ENCODE measurements around the gene USP32.

The USP32 gene

DNA sequence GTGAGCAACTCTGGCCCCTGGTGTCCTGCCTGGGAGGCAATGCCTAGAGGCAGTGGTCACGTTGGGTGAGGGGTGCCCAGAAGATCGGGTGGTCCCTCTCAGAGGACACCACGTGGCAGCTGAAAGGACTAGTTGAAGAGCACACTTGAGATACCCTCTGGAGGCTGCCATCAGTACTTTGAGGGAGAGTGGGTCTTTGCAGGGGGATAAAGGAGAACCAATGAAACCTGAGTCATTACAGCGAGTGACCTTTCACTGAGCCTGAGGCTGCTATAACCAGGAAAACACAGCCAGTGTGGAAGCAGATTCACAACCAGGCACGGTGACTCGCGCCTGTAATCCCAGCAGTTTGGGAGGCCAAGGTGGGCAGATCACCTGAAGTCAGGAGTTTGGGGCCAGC lies 223.3 kb downstream of the USP32 start:
- DNase-seq: no peak

DNA sequence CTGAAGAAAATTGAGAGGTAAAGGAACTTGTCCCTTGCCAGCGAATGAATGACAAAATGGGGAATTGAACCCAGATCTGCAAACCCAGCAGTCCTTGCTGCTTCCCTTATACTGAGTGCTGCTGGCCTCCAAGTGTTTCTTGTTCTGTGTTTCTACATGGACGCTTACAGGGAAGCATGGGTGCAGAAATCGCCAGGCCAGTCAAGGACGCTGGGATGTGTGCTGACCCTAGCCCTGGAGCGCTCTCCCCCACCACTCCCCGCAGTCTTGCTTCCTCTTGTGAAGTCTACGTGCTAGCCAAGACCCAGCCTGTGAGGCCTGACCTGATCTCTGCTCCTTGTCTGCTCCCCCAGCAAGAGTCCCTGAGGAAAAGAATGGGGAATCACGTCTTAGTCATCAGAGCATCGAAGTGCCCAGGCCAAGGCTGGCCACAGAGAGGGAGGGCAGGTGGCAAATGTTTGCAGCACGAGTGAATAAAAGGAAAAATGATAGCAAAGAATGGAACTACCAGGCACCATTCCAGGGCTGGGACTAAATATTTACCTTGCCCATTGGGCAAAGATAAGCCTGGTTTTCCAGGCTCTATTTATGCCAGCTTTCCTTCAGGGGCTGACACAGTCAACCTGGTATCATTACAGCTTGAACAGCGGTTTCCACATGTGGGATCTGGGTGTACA lies 224.7 kb downstream of the USP32 start:
- DNase-seq: no peak

DNA sequence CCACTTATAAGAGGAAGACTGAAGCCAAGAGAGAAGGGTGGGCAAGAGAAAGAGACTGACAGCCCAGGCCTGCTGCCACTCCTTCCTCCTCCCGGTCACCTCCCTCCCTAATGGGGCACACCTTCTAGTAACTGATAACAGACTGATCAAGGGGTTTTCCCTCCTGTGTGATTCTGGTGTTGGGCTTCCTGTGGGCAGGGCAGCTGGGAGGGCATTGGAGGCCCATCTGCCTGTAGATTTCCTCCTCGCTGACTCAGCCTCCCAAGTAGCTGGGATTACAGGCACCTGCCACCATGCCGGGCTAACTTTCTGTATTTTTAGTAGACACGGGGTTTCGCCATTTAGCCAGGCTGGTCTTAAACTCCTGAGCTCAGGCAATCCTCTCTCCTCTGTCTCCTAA lies 226.0 kb downstream of the USP32 start:
- peak; percentile 35 to 47 for DNase-seq

DNA sequence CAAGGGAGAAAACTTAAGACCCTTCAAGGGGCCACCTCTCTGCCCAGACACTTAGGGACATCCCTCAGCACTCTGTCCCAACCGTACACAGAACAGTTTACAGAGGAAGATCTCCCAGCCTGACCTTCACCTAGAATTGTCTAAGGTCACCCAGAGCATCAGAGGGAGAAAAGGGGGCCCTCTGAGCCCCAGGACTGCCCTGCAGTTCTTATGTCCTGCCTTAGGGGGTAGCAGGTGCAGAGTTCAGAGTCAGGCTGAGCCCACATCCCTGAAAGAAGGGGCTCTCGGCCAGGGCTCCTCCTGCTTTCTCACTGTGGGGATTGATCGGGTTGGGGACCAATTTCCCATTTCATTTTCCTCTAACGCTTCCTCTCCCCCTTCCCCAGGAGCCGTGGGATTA lies 226.7 kb downstream of the USP32 start:
- no peak for DNase-seq

DNA sequence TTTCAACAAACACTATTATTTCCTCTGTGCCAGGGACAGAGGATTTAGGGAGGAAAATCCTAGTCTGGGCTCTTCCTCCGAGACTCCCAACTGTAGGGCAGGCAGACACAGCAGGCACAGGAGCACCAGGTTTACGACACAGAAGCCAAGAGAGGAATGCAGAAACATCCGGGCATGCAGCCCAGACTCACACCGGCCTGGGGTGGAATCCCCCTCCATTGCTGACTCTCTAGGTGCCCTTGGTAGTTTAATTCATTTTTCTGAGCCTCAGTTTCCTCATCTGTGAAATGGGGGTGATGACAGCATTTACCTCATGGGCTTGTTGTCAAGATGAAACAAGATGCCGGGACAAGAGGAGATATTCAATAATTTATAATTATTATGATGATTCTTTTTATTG lies 227.2 kb downstream of the USP32 start:
- DNase-seq: no peak

DNA sequence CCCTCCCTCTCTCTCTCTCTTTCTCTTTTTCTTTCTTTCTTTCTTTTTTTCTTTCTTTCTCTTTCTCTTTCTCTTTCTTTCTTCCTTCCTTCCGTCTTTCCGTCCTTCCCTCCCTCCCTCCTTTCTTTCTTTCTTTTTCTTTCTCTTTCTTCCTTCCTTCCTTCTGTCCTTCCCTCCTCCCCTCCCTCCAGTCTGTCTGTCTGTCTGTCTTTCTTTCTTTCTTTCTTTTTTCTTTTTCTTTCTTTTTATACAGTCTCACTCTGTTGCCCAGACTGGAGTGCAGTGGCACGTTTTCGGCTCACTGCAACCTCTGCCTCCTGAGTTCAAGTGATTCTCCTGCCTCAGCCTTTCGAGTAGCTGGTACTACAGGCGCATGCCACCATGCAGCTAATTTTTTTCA lies 227.8 kb downstream of the USP32 start:
- DNase-seq: no peak

DNA sequence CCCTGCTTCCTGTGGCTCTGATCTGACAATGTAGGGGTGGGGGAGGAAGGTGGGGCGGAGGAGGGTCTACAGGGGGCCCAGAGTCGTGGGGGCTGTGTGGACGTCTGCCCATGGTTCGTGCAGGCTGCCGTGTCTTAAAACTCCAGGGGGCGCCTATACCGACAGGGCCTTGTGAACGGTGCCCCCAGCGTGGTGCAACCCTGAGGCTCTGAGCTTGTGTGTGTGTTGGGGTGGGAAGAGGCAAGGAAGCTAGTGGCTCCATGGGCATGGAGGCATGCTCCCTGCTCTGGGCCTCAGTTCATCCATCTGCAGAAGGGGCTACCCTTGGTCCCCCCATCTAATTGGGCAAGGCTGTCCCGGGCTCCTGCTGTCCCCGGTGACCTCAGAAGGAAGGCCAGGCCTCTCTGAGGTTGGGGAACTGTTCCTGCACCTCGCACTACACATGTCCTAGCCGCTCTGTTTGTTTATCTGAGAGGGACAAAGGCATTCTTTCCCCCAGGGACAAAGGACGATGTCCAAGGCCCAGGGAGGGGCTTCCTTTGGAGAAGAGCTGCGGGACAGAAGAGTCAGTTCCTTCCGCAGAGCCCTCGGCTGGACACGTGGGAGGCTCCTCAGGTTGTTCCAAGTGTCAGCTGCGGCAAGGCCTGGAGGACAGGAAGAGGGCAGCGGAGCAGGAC lies 228.7 kb downstream of the USP32 start:
- DNase-seq: peak; percentile 28 to 39

DNA sequence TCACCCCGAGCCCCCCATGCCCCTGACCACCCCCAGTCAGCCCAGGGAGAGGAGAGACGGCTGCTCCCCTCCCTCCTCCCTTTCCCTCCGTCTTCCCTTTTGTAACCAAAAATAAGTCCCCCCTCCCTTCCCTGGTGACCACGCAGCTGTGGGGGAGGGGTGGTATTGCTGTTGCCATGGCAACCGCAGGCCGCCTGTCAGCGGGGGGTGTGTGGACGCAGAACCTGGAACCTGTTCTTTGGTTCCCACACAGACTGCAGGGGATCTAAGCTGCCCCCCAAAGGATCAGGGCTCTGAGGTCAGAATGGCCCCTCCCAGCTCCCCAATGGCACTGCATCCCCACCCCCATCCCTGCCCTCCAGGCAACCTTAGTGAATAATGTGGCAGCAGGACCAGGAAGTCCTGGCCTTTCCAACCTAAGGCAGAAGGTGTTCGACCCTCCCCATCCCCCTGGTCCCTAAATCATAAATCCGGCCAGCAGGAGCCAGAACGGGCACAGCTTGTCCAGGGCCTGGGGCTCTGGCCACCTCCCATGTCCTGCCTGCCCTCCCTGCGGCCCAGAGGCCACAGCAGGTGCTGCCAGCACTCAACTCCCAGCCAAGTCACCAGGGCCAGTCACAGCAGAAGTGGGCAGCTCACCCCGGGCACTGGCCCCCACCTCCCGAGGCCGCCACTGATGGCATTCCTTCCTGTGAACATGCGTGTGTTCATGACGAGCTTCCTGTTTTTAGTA lies 230.2 kb downstream of the USP32 start:
- peak; percentile 32 to 49 for DNase-seq

DNA sequence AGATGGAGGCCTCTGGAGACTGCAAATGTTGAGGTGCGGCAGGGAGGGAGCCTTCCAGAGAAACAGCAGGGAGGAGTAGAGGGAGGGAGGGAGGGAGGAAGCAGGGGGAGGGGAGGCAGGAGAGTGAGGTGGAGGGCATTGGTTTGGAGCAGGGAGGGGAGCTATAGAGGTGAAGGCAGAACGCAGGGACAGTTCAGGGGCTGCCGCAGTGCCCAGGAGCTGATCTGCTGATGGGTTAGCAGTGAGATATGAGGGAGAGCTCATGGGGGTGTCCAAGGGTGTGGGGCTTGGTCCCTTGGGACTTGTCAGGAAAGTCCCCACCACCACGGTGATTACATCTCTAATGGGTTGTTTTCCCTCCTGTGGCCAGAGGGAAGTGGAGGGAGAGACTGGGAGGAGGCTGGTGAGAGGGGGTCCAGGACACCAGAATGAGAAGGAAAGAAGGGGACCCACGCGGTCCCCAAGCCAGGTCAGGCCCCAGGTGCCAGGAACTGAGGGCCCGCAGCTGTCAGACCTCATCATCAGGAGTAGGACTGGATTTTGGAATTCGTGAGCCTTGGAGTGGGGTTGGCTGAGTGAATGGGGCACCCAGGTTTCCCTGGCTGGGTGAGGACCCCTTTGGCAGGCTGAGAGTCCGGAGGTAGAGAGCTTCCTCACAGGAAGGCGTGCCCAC lies 231.0 kb downstream of the USP32 start:
- no peak for DNase-seq

DNA sequence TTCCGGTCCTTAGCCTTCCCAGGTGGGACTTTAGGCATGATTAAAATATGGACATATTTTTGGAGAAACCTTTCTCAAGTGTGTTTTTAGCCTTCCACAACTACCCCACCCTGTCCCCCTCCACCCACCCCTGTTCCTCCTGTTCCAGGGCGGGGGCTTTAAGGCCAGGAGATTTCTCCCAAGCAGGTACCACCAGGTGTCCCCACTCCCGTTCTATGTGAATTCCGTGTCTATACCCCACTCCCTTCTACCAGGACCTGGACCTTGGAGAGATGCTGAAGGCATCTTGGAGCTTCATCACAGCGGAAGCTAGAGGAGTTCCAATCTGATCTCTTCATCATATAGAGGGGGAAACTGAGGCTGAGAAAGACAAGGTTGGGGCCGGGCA lies 232.5 kb downstream of the USP32 start:
- DNase-seq: no peak

DNA sequence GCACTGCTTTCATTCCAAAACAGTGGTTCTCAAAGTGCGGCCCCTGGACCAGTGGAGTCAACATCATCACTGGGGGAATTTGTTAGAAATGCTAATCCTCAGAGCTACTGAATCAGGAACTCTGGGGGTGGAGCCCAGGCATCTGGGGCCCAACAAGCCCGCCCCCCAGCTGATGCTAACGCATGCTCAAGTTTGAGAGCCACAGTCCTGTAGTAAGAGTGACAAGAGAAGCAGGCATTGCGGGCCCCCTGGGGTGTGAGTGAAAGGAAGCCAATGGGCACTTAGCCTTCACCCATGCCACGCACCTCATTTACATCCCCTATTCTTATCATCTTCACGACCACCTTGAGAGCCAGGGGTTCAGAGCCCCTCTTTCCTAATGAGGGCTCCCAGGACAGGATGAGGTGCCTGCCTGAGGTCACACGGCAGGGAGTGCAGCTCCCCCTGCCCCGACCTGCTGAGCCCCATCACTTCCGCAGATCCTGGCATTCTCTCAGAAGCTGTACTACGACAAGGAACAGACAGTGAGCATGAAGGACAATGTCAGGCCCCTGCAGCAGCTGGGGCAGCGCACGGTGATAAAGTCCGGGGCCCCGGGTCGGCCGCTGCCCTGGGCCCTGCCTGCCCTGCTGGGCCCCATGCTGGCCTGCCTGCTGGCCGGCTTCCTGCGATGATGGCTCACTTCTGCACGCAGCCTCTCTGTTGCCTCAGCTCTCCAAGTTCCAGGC lies 233.0 kb downstream of the USP32 start:
- DNase-seq: no peak

DNA sequence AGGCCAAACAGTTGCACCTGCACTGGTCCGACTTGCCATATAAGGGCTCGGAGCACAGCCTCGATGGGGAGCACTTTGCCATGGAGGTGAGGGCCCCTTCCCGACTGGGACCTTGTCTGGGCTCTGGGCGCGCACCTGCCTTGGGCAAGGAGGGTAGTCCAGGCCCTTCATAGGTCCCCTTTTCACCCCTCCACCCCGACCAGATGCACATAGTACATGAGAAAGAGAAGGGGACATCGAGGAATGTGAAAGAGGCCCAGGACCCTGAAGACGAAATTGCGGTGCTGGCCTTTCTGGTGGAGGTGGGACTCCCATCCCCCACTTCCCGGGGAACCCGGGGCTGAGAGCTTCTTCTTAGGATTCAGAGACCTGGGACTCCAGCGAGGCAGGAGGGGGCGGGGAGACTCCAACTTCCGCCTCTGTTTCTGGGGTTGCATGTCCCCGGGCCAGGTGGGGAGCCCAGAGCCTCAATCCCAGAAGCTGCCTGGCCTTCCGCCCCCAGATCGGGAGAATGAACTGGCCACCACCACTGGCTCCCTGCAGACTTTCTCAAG lies 234.4 kb downstream of the USP32 start:
- no peak for DNase-seq

DNA sequence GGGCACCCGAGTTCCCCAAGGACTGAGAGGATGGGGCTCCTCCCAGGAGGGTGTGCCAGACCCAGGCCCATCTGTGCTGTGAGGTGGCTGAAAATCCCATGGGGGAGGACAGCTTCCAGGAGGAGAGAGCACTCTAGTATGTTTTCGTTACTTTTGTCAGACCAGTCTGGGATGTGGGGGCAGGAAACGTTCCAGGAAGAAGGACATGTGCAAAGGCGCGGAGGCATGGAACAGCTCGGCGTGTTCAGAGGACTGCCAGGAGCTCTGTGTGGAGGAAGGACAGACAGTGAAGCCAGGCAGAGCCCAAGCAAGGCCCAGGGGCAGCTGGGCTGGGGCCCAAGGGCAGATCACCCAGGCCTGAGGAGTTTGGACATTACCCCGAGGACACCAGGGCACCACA lies 235.2 kb downstream of the USP32 start:
- no peak for DNase-seq

DNA sequence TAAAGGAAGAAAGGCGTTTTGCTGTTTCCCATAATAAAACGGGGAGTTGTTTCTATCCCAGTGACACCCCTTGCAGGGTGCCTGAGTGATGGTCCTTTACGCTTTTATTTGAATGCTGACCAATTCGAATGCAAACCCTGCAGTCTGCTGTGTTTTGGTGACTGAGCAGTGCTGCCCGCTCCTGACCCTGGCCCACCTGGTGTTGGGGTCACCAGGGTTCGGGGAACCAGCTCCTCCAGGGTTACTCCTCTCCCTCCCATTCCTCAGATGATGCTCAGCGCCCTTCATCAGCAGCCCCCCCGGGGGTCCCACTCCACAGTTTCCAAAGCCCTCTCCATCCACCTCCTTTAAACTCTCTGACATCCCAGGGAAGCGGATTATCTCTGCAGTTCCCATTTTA lies 236.1 kb downstream of the USP32 start:
- no peak for DNase-seq

DNA sequence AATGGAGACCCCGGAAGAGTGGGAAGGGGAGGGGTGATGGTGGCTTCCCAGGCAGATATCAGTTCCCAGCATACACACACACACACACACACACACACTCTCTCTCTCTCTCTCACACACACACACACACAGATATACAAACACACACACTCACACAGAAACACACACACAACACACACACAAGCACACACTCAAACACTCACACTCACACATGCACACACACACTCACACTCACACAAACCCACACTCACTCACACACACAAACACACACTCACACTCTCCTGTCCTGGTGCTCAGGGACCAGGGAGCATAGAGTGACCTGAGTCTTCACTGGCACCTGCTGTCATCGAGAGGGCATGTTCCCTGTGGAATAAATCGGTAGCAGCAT lies 236.5 kb downstream of the USP32 start:
- DNase-seq: no peak

DNA sequence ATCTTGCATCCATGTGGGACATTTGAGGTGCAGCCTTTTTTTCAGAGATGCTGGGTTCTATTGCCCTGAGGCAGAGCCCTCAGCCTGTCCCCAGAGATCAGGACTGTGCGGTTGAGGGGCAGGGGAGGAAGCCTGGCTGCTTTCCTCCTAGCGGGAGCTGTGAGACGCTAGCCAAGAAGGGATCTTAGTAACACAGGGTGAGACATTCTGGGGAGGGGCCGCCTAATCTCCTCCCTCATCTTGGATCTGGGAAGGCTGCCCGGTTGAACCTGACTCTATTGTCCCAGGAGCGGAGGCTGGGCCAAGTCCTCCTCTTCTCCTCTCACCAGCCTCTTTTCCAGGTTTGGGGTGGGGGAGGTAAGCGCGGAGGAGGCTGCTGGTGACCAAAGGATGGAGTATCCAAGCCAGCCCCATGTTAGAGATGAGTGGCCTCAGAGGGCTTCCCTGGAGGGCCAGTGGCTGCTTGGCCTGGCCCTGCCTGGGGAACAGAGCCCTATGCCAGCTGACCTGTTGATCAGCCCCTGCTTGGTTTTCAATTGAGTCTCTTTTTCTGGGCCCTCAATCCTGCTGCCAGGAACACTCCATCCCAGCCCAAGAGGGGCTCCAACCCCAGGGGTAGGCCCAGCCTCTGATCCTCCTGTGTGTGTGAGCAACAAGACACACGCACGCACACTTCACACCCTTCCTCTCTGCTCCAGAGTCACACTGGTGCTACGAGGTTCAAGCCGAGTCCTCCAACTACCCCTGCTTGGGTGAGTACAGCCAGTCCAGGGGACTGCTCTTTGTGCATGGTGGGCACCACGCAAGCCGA lies 237.1 kb downstream of the USP32 start:
- no peak for DNase-seq

DNA sequence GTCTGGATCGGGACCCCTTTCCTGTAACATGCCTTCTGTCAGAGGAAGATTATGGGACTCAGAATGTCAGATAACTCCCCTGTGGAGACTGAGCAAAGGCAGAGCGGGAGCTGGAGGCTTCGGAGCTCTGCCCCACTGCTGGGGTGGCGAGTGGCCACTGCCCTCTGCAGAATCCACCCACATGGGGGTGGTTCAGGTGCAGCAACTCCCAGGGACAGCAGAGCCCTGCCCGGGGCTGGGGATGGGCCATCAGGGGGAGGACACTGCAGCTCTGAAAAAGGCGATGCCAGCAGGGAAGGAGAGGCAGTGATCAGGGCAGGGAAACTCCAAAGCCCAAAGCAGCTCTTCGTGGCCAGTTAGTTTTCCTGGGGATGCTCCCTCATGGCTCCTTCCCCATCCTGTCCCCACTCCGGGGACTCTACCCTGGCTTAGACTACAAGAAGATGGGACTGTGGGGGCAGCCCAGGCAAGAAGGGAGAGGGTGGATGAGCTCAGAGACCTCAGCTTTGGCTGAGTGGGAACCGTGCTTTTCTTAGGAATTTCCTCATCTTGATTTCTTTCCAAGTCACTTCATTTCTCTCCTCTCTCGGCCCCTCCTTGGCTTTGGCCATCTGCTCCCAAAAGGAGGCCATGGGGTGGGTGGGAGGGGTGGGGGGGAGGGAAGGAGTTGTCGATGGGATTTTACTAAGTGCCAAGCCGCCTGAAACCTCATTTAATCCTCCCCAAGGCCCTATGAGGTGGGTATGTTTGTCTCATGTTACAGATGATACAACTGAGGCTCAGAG lies 238.1 kb downstream of the USP32 start:
- no peak for DNase-seq

DNA sequence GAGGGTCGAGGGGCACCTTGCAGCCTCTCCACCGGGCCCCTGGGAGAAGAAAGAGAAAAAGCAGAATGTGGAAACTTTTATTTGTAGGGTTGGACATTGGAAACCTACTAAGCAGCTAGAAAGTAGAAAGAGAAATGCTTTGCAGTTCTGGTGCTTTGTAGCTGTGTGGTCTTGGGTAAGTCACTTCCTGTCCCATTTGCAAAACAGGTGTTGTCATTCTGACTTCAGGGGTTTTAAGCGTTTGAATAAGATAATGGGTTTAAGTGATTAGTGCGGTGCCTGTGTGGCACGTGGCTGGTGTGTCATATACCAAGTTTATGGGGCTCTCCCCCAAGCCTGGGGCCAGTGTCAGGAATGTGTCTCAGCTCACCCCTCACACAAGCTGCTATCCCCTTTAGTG lies 240.6 kb downstream of the USP32 start:
- DNase-seq: no peak

DNA sequence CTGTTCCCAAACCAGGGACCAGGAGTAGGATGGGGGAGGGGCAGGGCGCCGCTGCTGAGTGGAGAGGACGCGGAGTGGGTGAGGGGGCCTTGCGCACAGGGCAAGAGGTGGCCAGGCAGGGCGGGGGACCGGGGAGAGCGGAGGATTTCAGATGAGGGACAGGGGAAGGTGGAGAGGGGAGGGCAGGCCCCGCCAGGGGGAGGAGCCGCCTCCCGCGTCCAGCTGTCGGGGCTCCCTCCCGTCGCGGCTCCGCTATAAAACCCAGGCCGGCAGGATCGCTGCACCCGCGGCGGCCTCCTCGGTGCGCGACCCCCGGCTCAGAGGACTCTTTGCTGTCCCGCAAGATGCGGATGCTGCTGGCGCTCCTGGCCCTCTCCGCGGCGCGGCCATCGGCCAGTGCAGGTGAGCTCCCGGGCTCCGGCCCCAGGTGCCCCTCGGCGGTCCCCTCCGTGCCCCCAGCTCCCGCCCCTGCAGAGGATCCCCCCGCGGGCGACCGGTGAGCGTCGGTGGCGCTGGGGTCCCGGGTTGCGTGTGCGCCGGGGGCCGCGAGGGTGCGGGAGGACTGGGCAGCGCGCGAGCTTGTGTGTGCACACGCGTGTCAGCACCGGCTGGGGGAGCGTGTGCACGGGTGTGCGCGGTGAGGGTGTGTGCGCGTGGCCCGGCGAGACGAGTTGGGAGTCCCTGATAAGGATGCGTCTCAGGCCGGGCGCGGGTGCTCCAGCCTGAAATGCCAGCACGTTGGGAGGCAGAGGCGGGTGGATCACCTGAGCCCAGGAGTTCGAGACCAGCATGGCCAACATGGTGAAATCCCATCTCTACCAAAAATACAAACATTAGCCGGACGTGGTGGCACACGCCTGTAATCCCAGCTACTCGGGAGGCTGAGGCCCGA lies 242.0 kb downstream of the USP32 start, which contains the start of gene CA4:
Gene CA4, plus strand, starts transcription at position 283 of the 892 bp plus-strand sequence. Its CDS starts 62 bp downstream, at position 345.
- no peak for DNase-seq

DNA sequence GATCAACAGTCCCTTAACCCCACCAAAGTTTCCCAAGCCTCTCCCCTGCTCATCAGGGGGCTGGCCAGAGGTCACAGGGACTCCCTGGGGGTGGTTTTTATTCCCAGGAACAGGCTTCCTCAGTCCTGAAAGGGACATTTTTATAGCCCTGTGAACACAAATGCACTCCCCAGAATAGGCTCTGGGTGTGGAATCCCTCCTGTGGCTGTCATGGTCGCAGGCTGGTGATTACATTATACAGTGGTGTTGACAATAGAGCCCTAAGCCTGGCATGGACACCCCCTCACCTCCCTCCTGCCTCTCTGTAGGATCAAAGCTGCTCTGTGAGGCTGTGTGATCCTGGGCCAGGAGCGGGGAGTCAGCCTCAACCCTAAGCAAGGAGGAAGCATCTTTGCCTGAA lies 243.6 kb downstream of the USP32 start:
- no peak for DNase-seq

All from Kasumi-1 (cell line).